D721Med (cell line): ENCODE measurements around the gene PIP5KL1.

Source experiments
- DNase-seq: peaks from one replicate; pipeline ENCODE4 v3.0.0; 2011; ENCODE audit warnings: low spot score; ENCODE audit not compliant: insufficient read length
- FAIRE-seq: peaks from 2 replicates; lab custom pipeline; 2011; peaks lifted over from hg19 to GRCh38; lab: Jason Lieb, UNC
- CTCF ChIP-seq: IDR thresholded peaks from 2 replicates; pipeline ENCODE4 v1.5.1; 2012; ENCODE audit warnings: mild to moderate bottlenecking, control low read depth; ENCODE audit not compliant: insufficient read depth; ENCODE audit errors: missing control alignments

Gene PIP5KL1

GRCh38 chr9:127965953-127966352, 35.4 kb upstream of the PIP5KL1 start:
- FAIRE-seq: no peak

GRCh38 chr9:127963359-127964064, 32.9 kb upstream of the PIP5KL1 start:
- TF ChIP-seq CTCF: no peak
- DNase-seq: no peak
- FAIRE-seq: no peak

More at GRCh38 chr9:127965953-127966352, 35.4 kb upstream of the PIP5KL1 start:
- no peak for TF ChIP-seq CTCF
- DNase-seq: no peak

- no peak for DNase-seq
- FAIRE-seq: no peak
Observed at GRCh38 chr9:127963041-127963358, 32.4 kb upstream of the PIP5KL1 start.

GRCh38 chr9:127962278-127962677, 31.7 kb upstream of the PIP5KL1 start:
- no peak for TF ChIP-seq CTCF
- FAIRE-seq: no peak
- no peak for DNase-seq

More at GRCh38 chr9:127963041-127963358, 32.4 kb upstream of the PIP5KL1 start:
- TF ChIP-seq CTCF: no peak

- no peak for FAIRE-seq
- TF ChIP-seq CTCF: no peak
- DNase-seq: no peak
Observed at GRCh38 chr9:127961613-127962155, 31.1 kb upstream of the PIP5KL1 start.

- FAIRE-seq (no peak), DNase-seq (no peak)
- no peak for TF ChIP-seq CTCF
Observed at GRCh38 chr9:127961155-127961490, 30.5 kb upstream of the PIP5KL1 start.

- no peak for FAIRE-seq
- TF ChIP-seq CTCF: no peak
- DNase-seq: no peak
Observed at GRCh38 chr9:127960410-127961154, 30.0 kb upstream of the PIP5KL1 start.
